Measurements from ENCODE around the gene TULP1.

The TULP1 gene

GRCh38 chr6:35496036-35496840 lies 16.5 kb downstream of the TULP1 start:
- no peak for DNase-seq

- DNase-seq, result no peak
These were observed 17.2 kb downstream of the TULP1 start for GRCh38 chr6:35495258-35496035.

GRCh38 chr6:35494161-35494563 lies 18.5 kb downstream of the TULP1 start:
- DNase-seq, result no peak

GRCh38 chr6:35493307-35493983 lies 19.3 kb downstream of the TULP1 start:
- DNase-seq, result no peak

- no peak for DNase-seq
These were observed 19.8 kb downstream of the TULP1 start for GRCh38 chr6:35492974-35493284.

GRCh38 chr6:35492258-35492973 lies 20.3 kb downstream of the TULP1 start:
- DNase-seq, result no peak

GRCh38 chr6:35491558-35492257 lies 21.0 kb downstream of the TULP1 start:
- DNase-seq, result no peak

- DNase-seq, result no peak
These were observed 21.7 kb downstream of the TULP1 start for GRCh38 chr6:35490821-35491557.

GRCh38 chr6:35489995-35490791 lies 22.5 kb downstream of the TULP1 start:
- DNase-seq, result no peak

GRCh38 chr6:35489066-35489465 lies 23.6 kb downstream of the TULP1 start:
- no peak for DNase-seq

GRCh38 chr6:35488517-35488862 lies 24.2 kb downstream of the TULP1 start:
- DNase-seq, result no peak

- DNase-seq, result peak; percentile 47
These were observed 24.8 kb downstream of the TULP1 start for GRCh38 chr6:35487658-35488516.

- DNase-seq, result no peak
These were observed 26.4 kb downstream of the TULP1 start for GRCh38 chr6:35486005-35486925.

- DNase-seq, result no peak
These were observed 27.3 kb downstream of the TULP1 start for GRCh38 chr6:35485402-35485877.

GRCh38 chr6:35484921-35485392 lies 27.7 kb downstream of the TULP1 start:
- no peak for DNase-seq

GRCh38 chr6:35483893-35484645 lies 28.6 kb downstream of the TULP1 start:
- no peak for DNase-seq

- DNase-seq, result no peak
These were observed 29.2 kb downstream of the TULP1 start for GRCh38 chr6:35483490-35483889.

- no peak for DNase-seq
These were observed 29.6 kb downstream of the TULP1 start for GRCh38 chr6:35483062-35483461.
